Thyroid gland (tissue), 4 donors: ENCODE data around the gene ZNHIT1.

Experiments
- POLR2A ChIP-seq, 2 donors: fragments of 450-650 bp; IDR thresholded peaks; one replicate each; pipeline ENCODE4 v1.6.1; 2017; ENCODE audit warnings: antibody characterized with exemption in 2 of 2, mild to moderate bottlenecking in 2 of 2, moderate library complexity in 1 of 2
- TF ChIP-seq, protein P1 (sequence below), 6 experiments: fragments of 200-600 bp in 3 of 6; fragments of 450-650 bp in 3 of 6; sonication (generic) in 3 of 6; IDR thresholded peaks; one replicate each; pipeline ENCODE4 v1.5.1; 2016 to 2019; ENCODE audit warnings: antibody characterized with exemption in 6 of 6, mild to moderate bottlenecking in 2 of 6, inconsistent platforms in 1 of 6, moderate library complexity in 1 of 6

DNA sequence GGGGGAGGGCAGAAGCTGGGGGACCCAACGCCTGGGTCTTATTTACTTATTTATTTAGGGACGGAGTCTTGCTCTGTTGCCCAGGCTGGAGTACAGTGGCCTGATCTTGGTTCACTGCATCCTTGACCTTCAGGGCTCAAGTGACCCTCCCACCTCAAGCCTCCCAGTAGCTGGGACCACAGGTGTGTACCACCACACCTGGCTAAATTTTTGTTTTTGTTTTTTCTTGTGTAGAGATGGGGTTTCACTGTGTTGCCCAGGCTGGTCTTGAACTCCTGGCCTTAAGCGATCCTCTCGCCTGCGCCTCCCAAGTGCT lies 15.4 kb upstream of the ZNHIT1 start:
- TF ChIP-seq, protein P1, sequence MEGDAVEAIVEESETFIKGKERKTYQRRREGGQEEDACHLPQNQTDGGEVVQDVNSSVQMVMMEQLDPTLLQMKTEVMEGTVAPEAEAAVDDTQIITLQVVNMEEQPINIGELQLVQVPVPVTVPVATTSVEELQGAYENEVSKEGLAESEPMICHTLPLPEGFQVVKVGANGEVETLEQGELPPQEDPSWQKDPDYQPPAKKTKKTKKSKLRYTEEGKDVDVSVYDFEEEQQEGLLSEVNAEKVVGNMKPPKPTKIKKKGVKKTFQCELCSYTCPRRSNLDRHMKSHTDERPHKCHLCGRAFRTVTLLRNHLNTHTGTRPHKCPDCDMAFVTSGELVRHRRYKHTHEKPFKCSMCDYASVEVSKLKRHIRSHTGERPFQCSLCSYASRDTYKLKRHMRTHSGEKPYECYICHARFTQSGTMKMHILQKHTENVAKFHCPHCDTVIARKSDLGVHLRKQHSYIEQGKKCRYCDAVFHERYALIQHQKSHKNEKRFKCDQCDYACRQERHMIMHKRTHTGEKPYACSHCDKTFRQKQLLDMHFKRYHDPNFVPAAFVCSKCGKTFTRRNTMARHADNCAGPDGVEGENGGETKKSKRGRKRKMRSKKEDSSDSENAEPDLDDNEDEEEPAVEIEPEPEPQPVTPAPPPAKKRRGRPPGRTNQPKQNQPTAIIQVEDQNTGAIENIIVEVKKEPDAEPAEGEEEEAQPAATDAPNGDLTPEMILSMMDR (IDR thresholded peaks at IDR 0.05) = no peak
- no peak for TF ChIP-seq POLR2A (IDR thresholded peaks at IDR 0.05)
